Measurements from ENCODE around the gene ESRRA.

- TF ChIP-seq CTCF (IDR thresholded peaks at IDR 0.05 in 8 of 11, conservative IDR thresholded peaks at IDR 0.05 in 3 of 11) (no peak), POLR2A (IDR thresholded peaks at IDR 0.05) (no peak)
Observed at GRCh38 chr11:64258946-64259532, 46.3 kb upstream of the ESRRA start.
